ENCODE measurements around the gene ADAMTS10. TPM values are rescaled to one million over a fixed set of nuclear protein-coding genes. Genes with fewer than 3 reads are reported as not detected.

ADAMTS10 gene
- total RNA-seq, 2 experiments from 2014 or later, result 67.5 to 72.9 TPM

DNA sequence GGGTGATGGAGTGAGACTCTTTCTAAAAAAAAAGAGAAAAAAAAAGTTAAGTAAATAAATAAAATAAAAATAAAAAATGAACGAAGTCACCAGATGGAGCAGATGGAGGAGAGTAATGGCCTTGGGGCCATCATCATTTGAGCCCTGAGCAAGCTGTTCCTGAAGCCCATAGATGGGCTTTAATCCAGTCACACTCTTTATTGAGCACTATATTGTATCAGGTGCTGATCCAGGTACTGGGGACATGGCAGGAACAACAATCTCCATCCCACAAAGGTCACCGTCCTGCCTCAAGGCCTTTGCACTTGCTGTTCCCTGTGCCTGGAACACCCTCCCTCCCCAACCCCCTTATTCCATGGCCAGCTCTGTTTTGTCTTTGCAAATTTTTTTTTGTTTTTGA is 3.9 kb upstream of the ADAMTS10 start:
- TF ChIP-seq, protein P1, sequence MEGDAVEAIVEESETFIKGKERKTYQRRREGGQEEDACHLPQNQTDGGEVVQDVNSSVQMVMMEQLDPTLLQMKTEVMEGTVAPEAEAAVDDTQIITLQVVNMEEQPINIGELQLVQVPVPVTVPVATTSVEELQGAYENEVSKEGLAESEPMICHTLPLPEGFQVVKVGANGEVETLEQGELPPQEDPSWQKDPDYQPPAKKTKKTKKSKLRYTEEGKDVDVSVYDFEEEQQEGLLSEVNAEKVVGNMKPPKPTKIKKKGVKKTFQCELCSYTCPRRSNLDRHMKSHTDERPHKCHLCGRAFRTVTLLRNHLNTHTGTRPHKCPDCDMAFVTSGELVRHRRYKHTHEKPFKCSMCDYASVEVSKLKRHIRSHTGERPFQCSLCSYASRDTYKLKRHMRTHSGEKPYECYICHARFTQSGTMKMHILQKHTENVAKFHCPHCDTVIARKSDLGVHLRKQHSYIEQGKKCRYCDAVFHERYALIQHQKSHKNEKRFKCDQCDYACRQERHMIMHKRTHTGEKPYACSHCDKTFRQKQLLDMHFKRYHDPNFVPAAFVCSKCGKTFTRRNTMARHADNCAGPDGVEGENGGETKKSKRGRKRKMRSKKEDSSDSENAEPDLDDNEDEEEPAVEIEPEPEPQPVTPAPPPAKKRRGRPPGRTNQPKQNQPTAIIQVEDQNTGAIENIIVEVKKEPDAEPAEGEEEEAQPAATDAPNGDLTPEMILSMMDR (IDR thresholded peaks at IDR 0.05), result no peak
- CTCF ChIA-PET, result interaction anchor here (2.4 to 3.0 kb wide), 2 partner anchors 34 to 40 kb away, joined by 5 to 14 read pairs; no protein-coding TSS in a partner anchor
- no peak for ATAC-seq (ENCODE audit: poor library complexity)
- Mint-ChIP-seq H3K4me3 (no peak overlapping the region), H3K9me3 (no peaks in the 10 kb centered on the region), H3K36me3 (ENCODE audit: low read depth) (peaks cover 8% of the 10 kb centered on the region), H3K27ac (peak overlapping the region; percentile 31), H3K4me1 (ENCODE audit: low read depth) (peaks cover 36% of the 10 kb centered on the region), H3K27me3 (no peaks in the 10 kb centered on the region)
- Histone ChIP-seq H3K4me3 (ENCODE audit: low read length) (no peak overlapping the region), H3K27ac (ENCODE audit: low read depth in 1 of 2, low read length in 2 of 2) (no peak overlapping the region), H3K36me3 (ENCODE audit: insufficient read depth, low read length) (no peaks in the 10 kb centered on the region), H3K27me3 (ENCODE audit: control insufficient read depth in 1 of 2, insufficient read depth in 2 of 2, low read length in 2 of 2) (no peaks in the 10 kb centered on the region), H3K9me3 (ENCODE audit: control insufficient read depth in 1 of 2, insufficient read depth in 1 of 2, low read length in 2 of 2) (no peaks in the 10 kb centered on the region), H3K4me1 (ENCODE audit: insufficient read depth, low read length) (peaks cover 31% of the 10 kb centered on the region)
- POLR2A ChIA-PET, result no interaction called here
- intact Hi-C loops (cut with DNase I, micrococcal nuclease), result loop anchor here in 1 of 2 experiments (5.0 kb wide), 1 partner anchor 37 kb away; the partner anchor contains the start of gene MYO1F
- no peak for DNase-seq

DNA sequence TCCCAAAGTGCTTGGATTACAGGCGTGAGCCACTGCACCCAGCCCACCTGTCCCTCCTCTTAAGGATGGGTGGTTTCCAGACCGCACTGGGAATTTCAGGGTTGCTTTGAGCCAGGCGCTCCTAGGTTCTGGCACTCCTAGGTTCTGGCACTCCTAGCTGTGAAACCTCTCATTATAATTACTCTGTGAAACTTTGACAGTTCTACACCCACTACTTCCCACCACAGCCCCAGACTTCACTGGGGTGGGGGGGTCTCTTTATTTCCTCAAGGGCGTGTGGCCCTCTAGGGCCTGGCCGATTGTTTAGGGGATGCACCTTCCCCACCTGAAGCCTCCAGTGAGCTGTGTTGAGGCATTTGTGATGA is 2.3 kb upstream of the ADAMTS10 start:
- peak in 3 of 14 experiments; percentile 7 to 44 (median 27) for DNase-seq
- peak overlapping the region; percentile 85 for H3K27ac Mint-ChIP-seq

DNA sequence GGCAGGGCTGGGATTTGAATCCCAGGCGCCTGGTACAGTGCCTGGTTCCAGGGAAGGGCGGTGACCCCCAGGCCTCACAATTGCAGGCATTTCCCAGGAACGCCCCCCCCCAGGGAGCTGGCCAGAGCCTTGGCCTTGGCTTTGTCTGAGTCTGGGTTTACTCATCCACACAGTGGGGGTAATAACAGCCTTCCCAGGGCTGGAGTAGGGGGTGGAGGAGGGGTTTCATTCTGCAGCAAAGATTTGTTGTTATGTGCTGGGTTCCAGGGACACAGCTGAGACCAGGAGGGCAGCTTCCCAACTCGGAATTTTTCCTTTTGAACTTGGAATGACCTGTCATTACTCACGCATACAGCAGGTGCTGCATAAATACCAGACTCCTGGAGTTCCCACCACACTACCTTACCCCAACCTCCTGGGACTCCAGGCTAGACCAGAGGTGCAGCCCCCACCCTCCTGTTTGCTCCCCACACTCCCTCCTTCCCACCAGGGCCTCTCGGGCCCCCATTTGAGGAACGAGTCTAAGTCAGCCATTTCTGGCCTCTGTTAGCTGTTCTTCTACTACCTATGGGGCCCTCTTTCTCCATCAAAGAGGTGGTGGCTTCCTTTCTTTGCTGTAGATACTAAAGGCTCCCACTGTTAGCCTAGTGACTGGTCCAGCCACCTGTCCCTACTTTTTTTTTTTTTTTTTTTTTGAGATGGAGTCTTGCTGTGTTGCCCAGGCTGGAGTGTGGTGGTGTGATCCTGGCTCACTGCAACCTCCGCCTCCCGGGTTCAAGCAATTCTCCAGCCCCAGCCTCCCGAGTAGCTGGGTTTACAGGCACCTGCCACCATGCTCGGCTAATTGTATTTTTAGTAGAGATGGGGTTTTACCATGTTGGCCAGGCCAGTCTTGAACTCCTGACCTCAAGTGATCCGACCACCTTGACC is 1.6 kb upstream of the ADAMTS10 start:
- peak overlapping the region; percentile 85 for H3K27ac Mint-ChIP-seq
- ChIA-PET CTCF (interaction anchor here (0.7 to 3.0 kb wide), 3 partner anchors 31 to 93 kb away, joined by 3 to 14 read pairs (median 5); no protein-coding TSS in a partner anchor), POLR2A (interaction anchor here (0.8 to 1.5 kb wide), 3 partner anchors 19 to 98 kb away, joined by 3 to 5 read pairs (median 3); partner anchors contain the start of gene ZNF414)
- no peaks in the 10 kb centered on the region for H3K36me3 ChIP-seq (ENCODE audit: insufficient read depth, low read length)
- no peaks in the 10 kb centered on the region for H3K27me3 ChIP-seq (ENCODE audit: control insufficient read depth in 1 of 2, insufficient read depth in 2 of 2, low read length in 2 of 2)
- peaks cover 51% of the 10 kb centered on the region for H3K4me1 Mint-ChIP-seq (ENCODE audit: low read depth)
- TF ChIP-seq, protein P1 (IDR thresholded peaks at IDR 0.05), result no peak
- H3K4me3 ChIP-seq (ENCODE audit: low read length), result no peak overlapping the region
- H3K9me3 ChIP-seq (ENCODE audit: control insufficient read depth in 1 of 2, insufficient read depth in 1 of 2, low read length in 2 of 2), result no peaks in the 10 kb centered on the region
- intact Hi-C loops (cut with DNase I, micrococcal nuclease), result loop anchor here (2.0 to 5.0 kb wide), 2 partner anchors 19 to 35 kb away; partner anchors contain the start of gene MYO1F (in 1 of the 2)
- no peaks in the 10 kb centered on the region for H3K27me3 Mint-ChIP-seq
- DNase-seq (peak in 1 of 14 experiments; percentile 47), ATAC-seq (ENCODE audit: poor library complexity) (peak; percentile 21)
- H3K27ac ChIP-seq (ENCODE audit: low read depth in 1 of 2, low read length in 2 of 2), result peak overlapping the region in 1 of 2 donors; percentile 41
- H3K4me1 ChIP-seq (ENCODE audit: insufficient read depth, low read length), result peaks cover 44% of the 10 kb centered on the region
- no peaks in the 10 kb centered on the region for H3K9me3 Mint-ChIP-seq
- H3K4me3 Mint-ChIP-seq, result peak overlapping the region; percentile 94
- peaks cover 25% of the 10 kb centered on the region for H3K36me3 Mint-ChIP-seq (ENCODE audit: low read depth)

More for the DNA sequence above, 2.3 kb upstream of the ADAMTS10 start:
- Histone ChIP-seq H3K9me3 (ENCODE audit: control insufficient read depth in 1 of 2, insufficient read depth in 1 of 2, low read length in 2 of 2) (no peaks in the 10 kb centered on the region), H3K4me1 (ENCODE audit: insufficient read depth, low read length) (peaks cover 44% of the 10 kb centered on the region), H3K4me3 (ENCODE audit: low read length) (no peak overlapping the region), H3K27ac (ENCODE audit: low read depth in 1 of 2, low read length in 2 of 2) (no peak overlapping the region), H3K27me3 (ENCODE audit: control insufficient read depth in 1 of 2, insufficient read depth in 2 of 2, low read length in 2 of 2) (no peaks in the 10 kb centered on the region), H3K36me3 (ENCODE audit: insufficient read depth, low read length) (no peaks in the 10 kb centered on the region)
- ATAC-seq (ENCODE audit: poor library complexity), result no peak
- ChIA-PET CTCF (interaction anchor here (3.0 kb wide), 1 partner anchor 32 kb away, joined by 14 read pairs; no protein-coding TSS in a partner anchor), POLR2A (interaction anchor here (1.4 kb wide), 1 partner anchor 21 kb away, joined by 4 read pairs; no protein-coding TSS in a partner anchor)
- no peaks in the 10 kb centered on the region for H3K27me3 Mint-ChIP-seq
- intact Hi-C loops (cut with DNase I, micrococcal nuclease), result loop anchor here (2.0 to 5.0 kb wide), 2 partner anchors 20 to 35 kb away; partner anchors contain the start of gene MYO1F (in 1 of the 2)
- peaks cover 20% of the 10 kb centered on the region for H3K36me3 Mint-ChIP-seq (ENCODE audit: low read depth)
- peaks cover 49% of the 10 kb centered on the region for H3K4me1 Mint-ChIP-seq (ENCODE audit: low read depth)
- peak overlapping the region; percentile 86 for H3K4me3 Mint-ChIP-seq
- TF ChIP-seq, protein P1 (IDR thresholded peaks at IDR 0.05), result no peak
- H3K9me3 Mint-ChIP-seq, result no peaks in the 10 kb centered on the region

Data from CD4-positive, alpha-beta T cell (primary cell).